WERI-Rb-1 (cell line): ENCODE measurements around the gene ATP6V1C2.
"Not testable (repeated sequence)": the region's sequence is repeated elsewhere in the genome, so short reads cannot be mapped to it uniquely, and the experiment has no call there.

Experiments used
- DNase-seq: peaks from one replicate; pipeline ENCODE4 v3.0.0-alpha.2; 2020
- H3K27ac ChIP-seq: fragments of 250-450 bp; sonication (Bioruptor Pico); 2 replicates; pipeline ENCODE4 v1.5.1; 2020; ENCODE audit warnings: mild to moderate bottlenecking, moderate library complexity
- H3K27me3 ChIP-seq: fragments of 250-450 bp; sonication (Bioruptor Pico); 2 replicates; pipeline ENCODE4 v1.5.1; 2021; ENCODE audit warnings: mild to moderate bottlenecking, low read depth, moderate library complexity; ENCODE audit not compliant: insufficient read depth, severe bottlenecking
- H3K36me3 ChIP-seq: fragments of 250-450 bp; sonication (Bioruptor Pico); 2 replicates; pipeline ENCODE4 v1.5.1; 2020; ENCODE audit warnings: mild to moderate bottlenecking, moderate library complexity
- H3K4me3 ChIP-seq: 2 replicates; pipeline ENCODE4 v1.5.1; 2011; ENCODE audit warnings: low read depth, mild to moderate bottlenecking, control low read depth, low read length
- H3K9me3 ChIP-seq: fragments of 250-450 bp; sonication (Bioruptor Pico); 2 replicates; pipeline ENCODE4 v1.5.1; 2021; ENCODE audit warnings: mild to moderate bottlenecking, moderate library complexity; ENCODE audit not compliant: severe bottlenecking
- TF ChIP-seq, protein P1 (sequence below): IDR thresholded peaks from 2 replicates; pipeline ENCODE4 v1.5.1; 2011; ENCODE audit warnings: low read depth, mild to moderate bottlenecking, control low read depth, inconsistent platforms, low read length

Gene ATP6V1C2

DNA sequence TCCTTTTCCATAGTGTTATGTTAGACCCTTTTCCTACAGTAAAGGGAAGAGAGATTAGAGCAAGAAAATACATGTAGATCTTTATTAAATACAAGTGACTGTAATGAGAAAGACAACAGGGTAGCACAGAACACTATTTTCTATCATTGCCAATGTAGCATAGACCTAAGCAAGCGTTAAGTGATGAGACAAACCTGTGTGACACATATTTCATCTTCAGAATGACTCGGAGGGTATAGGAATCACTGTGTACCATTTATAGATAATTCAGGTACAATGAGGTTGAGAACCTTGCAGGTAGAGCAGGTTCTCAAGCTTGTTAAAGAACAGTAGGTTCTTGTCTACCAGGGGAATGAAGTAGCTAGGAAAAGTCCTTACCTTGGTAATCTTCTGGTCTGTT, 75.3 kb downstream of the ATP6V1C2 start:
- TF ChIP-seq, protein P1, sequence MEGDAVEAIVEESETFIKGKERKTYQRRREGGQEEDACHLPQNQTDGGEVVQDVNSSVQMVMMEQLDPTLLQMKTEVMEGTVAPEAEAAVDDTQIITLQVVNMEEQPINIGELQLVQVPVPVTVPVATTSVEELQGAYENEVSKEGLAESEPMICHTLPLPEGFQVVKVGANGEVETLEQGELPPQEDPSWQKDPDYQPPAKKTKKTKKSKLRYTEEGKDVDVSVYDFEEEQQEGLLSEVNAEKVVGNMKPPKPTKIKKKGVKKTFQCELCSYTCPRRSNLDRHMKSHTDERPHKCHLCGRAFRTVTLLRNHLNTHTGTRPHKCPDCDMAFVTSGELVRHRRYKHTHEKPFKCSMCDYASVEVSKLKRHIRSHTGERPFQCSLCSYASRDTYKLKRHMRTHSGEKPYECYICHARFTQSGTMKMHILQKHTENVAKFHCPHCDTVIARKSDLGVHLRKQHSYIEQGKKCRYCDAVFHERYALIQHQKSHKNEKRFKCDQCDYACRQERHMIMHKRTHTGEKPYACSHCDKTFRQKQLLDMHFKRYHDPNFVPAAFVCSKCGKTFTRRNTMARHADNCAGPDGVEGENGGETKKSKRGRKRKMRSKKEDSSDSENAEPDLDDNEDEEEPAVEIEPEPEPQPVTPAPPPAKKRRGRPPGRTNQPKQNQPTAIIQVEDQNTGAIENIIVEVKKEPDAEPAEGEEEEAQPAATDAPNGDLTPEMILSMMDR: no peak
- H3K36me3 ChIP-seq: peaks cover 89% of the 10 kb centered on the region

DNA sequence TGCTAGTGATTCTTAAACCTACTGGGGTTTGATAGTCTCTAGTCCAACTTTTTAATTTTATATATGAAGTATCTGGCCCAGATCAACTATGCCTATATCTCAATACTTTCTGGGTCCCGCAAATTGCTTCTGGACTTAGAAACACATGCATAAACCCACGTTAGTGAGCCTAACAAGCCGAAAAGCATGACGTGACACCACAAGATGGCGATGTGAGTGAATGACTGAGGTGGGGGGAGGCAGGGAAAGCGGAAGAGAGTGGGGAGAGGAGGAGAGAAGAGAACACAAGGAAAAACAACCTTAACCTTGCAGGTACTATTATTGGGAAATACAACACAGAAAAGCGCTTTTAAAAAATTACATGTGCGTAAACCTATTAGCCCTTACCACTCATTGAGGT, 77.4 kb downstream of the ATP6V1C2 start:
- Histone ChIP-seq H3K9me3 (no peaks in the 10 kb centered on the region), H3K27ac (no peak overlapping the region), H3K36me3 (peaks cover 80% of the 10 kb centered on the region), H3K27me3 (no peaks in the 10 kb centered on the region), H3K4me3 (no peak overlapping the region)
- TF ChIP-seq, protein P1: no peak
- no peak for DNase-seq

More for the DNA sequence above, 75.3 kb downstream of the ATP6V1C2 start:
- Histone ChIP-seq H3K9me3 (no peaks in the 10 kb centered on the region), H3K27me3 (no peaks in the 10 kb centered on the region), H3K4me3 (no peak overlapping the region), H3K27ac (no peak overlapping the region)
- DNase-seq: no peak

DNA sequence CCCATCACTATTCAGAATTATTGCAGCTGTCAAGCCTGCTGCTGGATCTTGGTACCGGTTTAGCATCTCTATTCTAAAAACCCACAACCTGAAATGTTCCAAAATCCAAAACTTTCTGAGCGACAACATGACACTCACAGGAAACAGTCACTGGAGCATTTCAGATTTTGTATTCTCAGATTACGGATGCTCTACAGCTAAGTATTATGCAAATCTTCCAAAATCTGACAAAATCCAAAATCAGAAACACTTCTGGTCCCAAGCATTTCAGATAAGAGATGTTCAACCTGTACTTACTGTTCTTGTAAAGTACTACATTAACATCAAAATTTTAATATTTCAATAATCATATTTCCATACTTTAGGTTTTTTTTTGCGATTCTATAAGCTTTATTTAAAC, 78.7 kb downstream of the ATP6V1C2 start:
- Histone ChIP-seq H3K4me3 (no peak overlapping the region), H3K27ac (no peak overlapping the region), H3K9me3 (no peaks in the 10 kb centered on the region), H3K36me3 (peaks cover 69% of the 10 kb centered on the region), H3K27me3 (no peaks in the 10 kb centered on the region)
- DNase-seq: no peak
- TF ChIP-seq, protein P1: no peak

DNA sequence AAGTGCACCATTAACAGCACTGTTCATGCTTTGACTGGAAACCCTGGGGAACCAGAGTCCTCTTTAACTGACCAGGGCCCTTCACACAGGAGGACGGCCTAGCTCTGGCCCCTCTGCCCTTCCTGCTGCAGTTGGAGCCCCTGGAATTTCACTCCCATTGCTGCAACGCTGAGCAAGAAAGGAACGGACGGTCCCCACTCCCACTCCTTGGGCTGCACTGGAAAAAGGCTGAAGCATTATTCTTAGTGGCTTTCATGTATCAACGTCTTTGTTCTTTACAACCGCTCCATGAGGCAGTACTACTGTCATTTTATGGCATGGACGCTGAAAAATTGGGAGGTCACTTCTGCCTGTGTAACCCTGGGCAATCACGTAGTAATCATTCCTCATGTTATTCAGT, 81.2 kb downstream of the ATP6V1C2 start:
- H3K27ac ChIP-seq: no peak overlapping the region
- no peak overlapping the region for H3K4me3 ChIP-seq
- H3K9me3 ChIP-seq: no peaks in the 10 kb centered on the region
- H3K36me3 ChIP-seq: peaks cover 57% of the 10 kb centered on the region
- TF ChIP-seq, protein P1: no peak
- no peaks in the 10 kb centered on the region for H3K27me3 ChIP-seq
- DNase-seq: no peak

DNA sequence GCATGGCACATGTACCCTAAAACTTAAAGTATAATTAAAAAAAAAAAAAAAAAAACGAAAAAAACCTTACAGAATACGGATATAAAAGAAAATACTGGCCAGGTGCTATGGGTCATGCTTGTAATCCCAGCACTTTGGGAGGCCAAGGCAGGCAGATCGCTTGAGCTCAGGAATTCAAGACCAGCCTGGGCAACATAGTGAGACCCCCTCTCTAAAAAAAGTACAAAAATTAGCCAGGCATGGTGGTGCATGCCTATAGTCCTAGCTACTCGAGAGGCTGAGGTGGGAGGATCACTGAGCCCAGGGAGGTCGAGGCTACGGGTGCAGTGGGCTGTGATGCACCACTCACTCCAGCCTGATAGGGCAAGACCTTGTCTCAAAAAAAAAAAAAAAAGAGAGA, 84.6 kb downstream of the ATP6V1C2 start:
- DNase-seq, H3K27ac ChIP-seq, H3K4me3 ChIP-seq, H3K27me3 ChIP-seq, H3K9me3 ChIP-seq: not testable (repeated sequence)
- peaks cover 60% of the 10 kb centered on the region for H3K36me3 ChIP-seq

DNA sequence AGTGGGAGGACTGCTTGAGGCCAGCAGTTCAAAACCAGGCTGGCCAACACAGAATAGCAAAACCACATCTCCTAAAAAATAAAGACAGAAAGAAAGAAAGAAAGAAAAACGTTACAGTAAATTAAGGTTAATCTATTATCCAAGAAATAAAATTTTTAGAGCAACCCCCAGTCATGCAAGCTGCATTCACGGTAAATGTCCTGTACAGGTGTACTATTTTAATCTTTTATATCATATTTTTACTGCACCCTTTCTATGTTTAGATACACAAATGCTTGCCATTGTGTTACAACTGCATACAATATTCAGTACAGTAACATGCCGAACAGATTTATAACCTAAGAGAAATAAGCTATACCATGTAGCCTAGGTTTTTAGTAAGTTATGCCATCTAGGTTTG, 85.1 kb downstream of the ATP6V1C2 start:
- H3K27me3 ChIP-seq: no peaks in the 10 kb centered on the region
- no peak for DNase-seq
- no peaks in the 10 kb centered on the region for H3K9me3 ChIP-seq
- H3K27ac ChIP-seq: no peak overlapping the region
- TF ChIP-seq, protein P1: no peak
- H3K36me3 ChIP-seq: peaks cover 58% of the 10 kb centered on the region
- no peak overlapping the region for H3K4me3 ChIP-seq
